Activated CD8-positive, alpha-beta memory T cell treated with anti-CD3 and anti-CD28 coated beads, Interleukin-2, amount 50 U/mL, for 1 hour (primary cell): ENCODE results near the gene MEIS2.

ENCODE experiments used
- DNase-seq: peaks from one replicate; pipeline ENCODE4 v3.0.0-alpha.2; 2020; ENCODE audit errors: extremely low read depth

Gene MEIS2

GRCh38 chr15:37100109-37100965, at the start of gene MEIS2:
Gene MEIS2 (minus strand): TSS chr15:37100549. CDS start chr15:37099466, 1,083 bp downstream.
- no peak for DNase-seq

- no peak for DNase-seq
These were observed 48.8 kb upstream of the MEIS2 start for GRCh38 chr15:37149146-37149545.

DNA sequence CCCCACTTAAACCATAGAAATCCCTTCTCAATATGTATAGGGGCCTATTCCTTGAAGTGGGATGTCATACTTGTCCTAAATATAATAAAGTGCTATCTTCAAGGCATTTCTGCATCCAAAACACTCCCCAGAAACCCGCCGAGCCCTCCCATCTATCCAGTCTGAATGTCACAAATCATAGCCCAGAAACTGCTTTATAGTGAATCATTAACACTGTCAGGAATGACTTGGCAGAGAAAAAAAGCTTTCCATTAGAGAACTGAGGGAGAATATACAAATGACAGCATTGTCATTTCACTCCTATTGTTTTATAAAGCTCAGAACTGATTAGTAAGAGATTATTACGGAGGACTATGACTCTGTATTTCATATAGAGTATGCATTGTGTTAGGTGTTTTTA, 48.4 kb upstream of the MEIS2 start:
- DNase-seq: no peak

DNA sequence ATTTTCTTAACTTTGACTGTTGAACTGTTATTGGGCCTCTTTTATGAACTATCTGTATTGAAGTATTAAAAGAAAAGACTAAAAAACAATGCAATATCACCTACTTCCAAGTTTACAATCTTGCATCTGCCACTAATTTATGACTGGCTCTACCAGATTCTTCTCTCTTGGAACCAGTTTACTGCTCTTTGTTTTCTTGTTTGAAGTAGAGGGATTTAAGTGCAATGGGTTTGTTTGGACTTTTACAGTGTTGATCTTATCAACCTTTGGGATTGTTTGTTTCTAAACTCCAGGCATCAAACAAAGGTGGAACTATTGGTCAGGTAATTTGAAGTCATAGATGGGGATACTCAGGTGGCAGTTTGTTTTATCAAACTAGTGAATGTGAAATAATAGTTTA, 43.0 kb upstream of the MEIS2 start:
- no peak for DNase-seq

DNA sequence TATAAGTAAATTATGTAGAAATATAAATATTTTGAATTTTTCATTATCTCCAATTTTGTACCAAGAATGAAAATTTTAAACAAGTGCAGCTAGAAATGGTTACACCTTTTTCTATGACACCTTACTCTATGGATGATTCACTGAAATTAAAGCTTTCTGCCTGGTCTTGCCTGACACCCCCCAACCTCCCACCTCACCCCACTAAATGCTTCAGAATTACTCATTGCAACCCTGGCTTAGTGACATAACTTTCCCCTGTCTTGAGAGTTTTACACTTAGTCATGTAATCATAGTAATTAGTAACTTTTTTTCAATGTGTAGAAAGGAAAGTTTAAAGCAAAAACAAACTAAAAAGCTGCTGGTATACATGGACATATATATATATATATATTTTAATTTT, 42.0 kb upstream of the MEIS2 start:
- DNase-seq: no peak

- no peak for DNase-seq
These were observed 40.2 kb upstream of the MEIS2 start for GRCh38 chr15:37140531-37141058.

DNA sequence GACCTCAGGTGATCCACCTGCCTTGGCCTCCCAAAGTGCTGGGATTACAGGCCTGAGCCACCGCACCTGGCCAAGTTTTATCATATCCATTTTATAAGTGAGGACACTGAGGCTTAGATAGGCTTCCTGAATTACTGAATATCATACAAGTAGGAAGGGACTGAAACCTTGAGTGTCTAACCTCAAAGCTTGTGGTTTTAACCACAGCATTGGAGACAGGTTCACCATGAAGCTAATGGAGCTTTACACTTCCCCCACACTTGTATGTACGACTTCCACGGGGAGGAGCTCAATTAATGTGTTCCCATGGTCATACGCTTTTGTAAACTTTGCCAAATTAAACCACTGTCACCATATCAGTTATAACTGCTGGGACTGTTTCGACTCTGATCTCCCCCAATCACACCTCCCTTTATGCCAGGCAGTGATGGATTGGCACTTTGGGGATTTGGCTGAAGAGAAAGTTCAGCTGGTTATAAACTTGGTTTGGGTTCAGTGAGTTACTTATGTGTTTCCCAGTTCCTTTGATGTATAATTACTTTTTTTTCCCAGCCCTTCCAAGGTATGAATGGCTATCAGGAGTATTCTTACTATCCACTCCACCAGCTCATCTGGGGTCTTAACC, 38.4 kb upstream of the MEIS2 start:
- no peak for DNase-seq

- DNase-seq: no peak
These were observed 36.9 kb upstream of the MEIS2 start for GRCh38 chr15:37137221-37137620.

- DNase-seq: no peak
These were observed 36.3 kb upstream of the MEIS2 start for GRCh38 chr15:37136666-37137065.

- no peak for DNase-seq
These were observed 34.9 kb upstream of the MEIS2 start for GRCh38 chr15:37135225-37135624.

DNA sequence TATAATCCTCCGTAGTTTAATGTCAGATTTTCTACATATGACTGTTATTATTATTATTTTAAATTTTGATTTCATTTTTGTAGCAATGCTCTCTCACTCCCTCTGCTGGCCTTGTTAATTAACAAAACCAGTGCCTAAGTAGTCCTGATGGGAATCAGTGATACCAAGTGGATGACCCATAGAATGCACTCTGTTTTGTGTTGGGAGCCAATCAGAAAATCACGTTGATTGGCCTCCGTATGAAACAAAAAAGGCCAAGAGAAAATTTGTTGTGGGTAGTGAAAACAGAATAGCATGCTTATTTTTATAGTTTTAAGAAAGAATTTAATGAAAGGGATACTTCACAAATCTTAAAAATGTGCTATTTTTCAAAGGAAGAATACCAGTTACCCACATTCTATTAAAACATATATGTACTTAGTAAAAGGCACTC, 34.4 kb upstream of the MEIS2 start:
- DNase-seq: no peak

GRCh38 chr15:37134244-37134643, 33.9 kb upstream of the MEIS2 start:
- DNase-seq: no peak

GRCh38 chr15:37133602-37134001, 33.3 kb upstream of the MEIS2 start:
- DNase-seq: no peak

- no peak for DNase-seq
These were observed 32.6 kb upstream of the MEIS2 start for GRCh38 chr15:37132826-37133417.

- DNase-seq: no peak
These were observed 31.3 kb upstream of the MEIS2 start for GRCh38 chr15:37131621-37132020.

DNA sequence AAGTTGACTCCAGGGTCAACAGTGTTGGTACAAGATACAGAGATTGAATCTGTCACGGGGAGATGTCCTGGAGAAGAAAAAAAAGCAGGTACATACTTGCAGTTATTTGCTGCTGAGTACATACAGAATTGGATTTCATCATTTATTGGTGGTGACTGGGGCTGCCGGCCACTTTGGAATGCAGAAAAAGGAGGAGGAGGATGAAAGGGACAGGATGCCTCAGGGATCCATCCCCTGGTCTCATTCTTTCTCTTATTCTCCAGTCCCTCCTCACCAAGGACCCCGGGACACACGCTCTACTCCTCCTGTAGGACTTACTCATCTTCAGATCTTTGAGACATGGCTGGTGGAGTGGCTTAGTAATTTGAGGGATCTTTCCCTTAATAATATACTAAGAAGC, 30.0 kb upstream of the MEIS2 start:
- no peak for DNase-seq

GRCh38 chr15:37125143-37125542, 24.8 kb upstream of the MEIS2 start:
- DNase-seq: no peak

GRCh38 chr15:37124331-37124730, 24.0 kb upstream of the MEIS2 start:
- no peak for DNase-seq

DNA sequence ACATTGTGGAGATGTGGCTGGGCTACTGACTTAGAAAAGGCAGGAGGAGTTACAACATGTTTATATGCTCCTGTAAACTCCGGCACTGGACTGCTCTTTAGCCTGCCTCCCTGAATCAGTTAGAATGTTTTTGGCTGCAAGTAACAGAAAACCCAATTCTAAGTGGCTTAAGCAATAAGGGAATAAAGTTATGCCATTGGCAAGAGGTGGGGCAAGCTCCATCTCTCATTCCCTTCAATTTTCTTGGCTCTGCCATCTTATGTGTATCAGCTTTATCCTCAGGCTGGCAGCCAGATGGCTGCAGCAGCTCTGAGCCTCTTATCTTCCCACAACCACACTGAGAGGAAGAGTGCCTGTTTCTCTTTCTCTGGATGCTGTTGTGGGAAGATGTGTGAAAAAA, 22.4 kb upstream of the MEIS2 start:
- no peak for DNase-seq

- no peak for DNase-seq
These were observed 21.1 kb upstream of the MEIS2 start for GRCh38 chr15:37121492-37121891.

DNA sequence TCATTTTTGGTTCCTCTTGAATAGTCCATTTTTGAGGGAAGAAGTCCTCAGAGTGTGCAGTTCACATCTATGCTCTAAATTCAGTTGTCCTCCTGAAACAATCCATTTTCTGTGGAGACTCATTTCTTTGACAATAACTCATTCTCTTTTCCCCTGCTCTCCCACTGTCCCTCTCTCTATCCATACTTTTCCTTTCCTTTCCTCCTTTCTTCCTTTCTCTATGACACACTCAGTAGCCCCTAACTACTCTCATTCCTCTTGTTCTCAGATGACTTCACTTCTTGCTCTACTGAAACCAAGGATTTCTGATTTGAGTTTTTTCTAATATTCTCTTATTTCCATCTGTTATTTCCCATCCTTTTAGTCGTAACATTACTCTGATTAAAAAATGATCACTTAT, 16.7 kb upstream of the MEIS2 start:
- no peak for DNase-seq

DNA sequence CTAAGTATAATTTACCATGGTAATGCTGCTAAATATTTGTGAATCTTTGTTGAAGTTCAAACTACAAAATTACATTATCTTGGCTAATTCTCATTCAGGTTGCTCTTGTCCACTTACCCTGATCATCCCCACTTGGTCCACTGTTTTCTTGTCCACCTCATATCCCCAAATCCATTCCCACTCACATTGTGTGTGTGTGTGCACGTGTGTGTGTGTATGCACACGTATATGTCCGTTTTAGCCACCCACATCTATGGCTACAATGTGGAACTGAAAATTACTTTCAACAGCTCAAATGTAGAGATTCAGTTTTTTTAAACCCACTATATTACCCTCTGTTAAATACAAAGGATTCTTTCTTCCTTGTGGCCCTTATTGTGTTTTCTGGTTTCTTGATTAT, 15.2 kb upstream of the MEIS2 start:
- no peak for DNase-seq
